BE2C (cell line): ENCODE data around the gene DLG2.
"Not testable (repeated sequence)": the region's sequence is repeated elsewhere in the genome, so short reads cannot be mapped to it uniquely, and the experiment has no call there.

Experiments
- DNase-seq: peaks from one replicate; pipeline ENCODE4 v3.0.0-alpha.2; 2020
- H3K27me3 ChIP-seq: fragments of 250-450 bp; sonication (Bioruptor Pico); 2 replicates; pipeline ENCODE4 v1.5.1; 2020; ENCODE audit warnings: mild to moderate bottlenecking
- H3K36me3 ChIP-seq: fragments of 250-450 bp; sonication (Bioruptor Pico); 2 replicates; pipeline ENCODE4 v1.5.1; 2020; ENCODE audit warnings: mild to moderate bottlenecking
- H3K4me1 ChIP-seq: fragments of 250-450 bp; sonication (Bioruptor Pico); 2 replicates; pipeline ENCODE4 v1.5.1; 2020
- H3K4me3 ChIP-seq: 2 replicates; pipeline ENCODE4 v1.5.1; 2011; ENCODE audit warnings: low read depth, low read length
- H3K9me3 ChIP-seq: fragments of 250-450 bp; sonication (Bioruptor Pico); 2 replicates; pipeline ENCODE4 v1.5.1; 2020
- CTCF ChIP-seq: IDR thresholded peaks from 2 replicates; pipeline ENCODE4 v1.5.1; 2012; ENCODE audit warnings: mild to moderate bottlenecking, low read depth, low read length

DLG2 gene

GRCh38 chr11:84855508-84856245 lies 771.5 kb downstream of the DLG2 start:
- H3K36me3 ChIP-seq = no peaks in the 10 kb centered on the region
- TF ChIP-seq CTCF = no peak
- DNase-seq = no peak
- H3K9me3 ChIP-seq = no peaks in the 10 kb centered on the region
- no peaks in the 10 kb centered on the region for H3K27me3 ChIP-seq
- no peak overlapping the region for H3K4me3 ChIP-seq
- no peaks in the 10 kb centered on the region for H3K4me1 ChIP-seq

DNA sequence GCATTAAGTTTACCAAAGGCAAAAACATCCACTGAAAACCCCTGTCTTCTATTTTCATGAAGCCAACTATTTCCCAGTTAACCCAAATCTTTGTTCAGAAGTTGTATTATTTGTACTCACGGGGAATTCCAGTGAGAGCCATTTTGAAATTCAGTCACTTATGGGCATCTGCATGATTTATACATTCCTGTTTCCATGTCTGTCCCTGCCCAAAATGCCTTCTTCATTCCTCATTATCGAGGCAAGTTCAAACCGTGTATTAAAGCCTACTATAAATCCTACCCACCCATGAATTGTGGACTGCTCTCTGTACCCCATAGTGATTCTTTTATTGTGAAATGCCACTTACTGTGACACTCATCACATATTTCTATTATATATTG lies 772.7 kb downstream of the DLG2 start:
- DNase-seq = no peak
- Histone ChIP-seq H3K9me3 (no peaks in the 10 kb centered on the region), H3K36me3 (no peaks in the 10 kb centered on the region), H3K4me1 (no peaks in the 10 kb centered on the region), H3K27me3 (no peaks in the 10 kb centered on the region), H3K4me3 (no peak overlapping the region)
- no peak for TF ChIP-seq CTCF

- Histone ChIP-seq H3K27me3 (no peaks in the 10 kb centered on the region), H3K4me1 (no peaks in the 10 kb centered on the region), H3K9me3 (no peaks in the 10 kb centered on the region), H3K36me3 (no peaks in the 10 kb centered on the region), H3K4me3 (no peak overlapping the region)
- no peak for TF ChIP-seq CTCF
- no peak for DNase-seq
Measured at GRCh38 chr11:84853841-84854497, 773.2 kb downstream of the DLG2 start.

DNA sequence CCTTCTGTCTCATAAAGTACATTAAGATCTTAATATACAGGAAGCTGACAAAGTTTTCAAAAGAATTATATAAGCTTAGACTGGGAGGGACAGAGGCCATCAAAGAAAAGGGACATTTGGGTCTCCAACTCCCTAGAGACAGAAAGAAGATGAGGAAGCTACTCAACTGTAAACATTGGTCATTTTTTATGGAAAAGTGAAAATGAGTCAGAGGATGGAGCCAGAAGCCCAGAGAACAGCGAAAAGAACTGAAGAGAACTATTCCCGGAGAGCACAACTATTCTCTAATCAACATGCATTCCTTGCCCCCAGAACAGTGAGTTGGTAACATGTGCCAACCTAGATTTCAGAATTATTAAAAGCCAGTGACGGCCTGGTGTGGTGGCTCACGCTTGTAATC lies 779.3 kb downstream of the DLG2 start:
- DNase-seq = no peak
- Histone ChIP-seq H3K4me3 (no peak overlapping the region), H3K4me1 (no peaks in the 10 kb centered on the region), H3K9me3 (no peaks in the 10 kb centered on the region), H3K36me3 (no peaks in the 10 kb centered on the region), H3K27me3 (no peaks in the 10 kb centered on the region)
- TF ChIP-seq CTCF = no peak

GRCh38 chr11:84840201-84840600 lies 786.9 kb downstream of the DLG2 start:
- H3K36me3 ChIP-seq, H3K9me3 ChIP-seq, H3K4me3 ChIP-seq, H3K27me3 ChIP-seq, DNase-seq, H3K4me1 ChIP-seq: not testable (repeated sequence)

DNA sequence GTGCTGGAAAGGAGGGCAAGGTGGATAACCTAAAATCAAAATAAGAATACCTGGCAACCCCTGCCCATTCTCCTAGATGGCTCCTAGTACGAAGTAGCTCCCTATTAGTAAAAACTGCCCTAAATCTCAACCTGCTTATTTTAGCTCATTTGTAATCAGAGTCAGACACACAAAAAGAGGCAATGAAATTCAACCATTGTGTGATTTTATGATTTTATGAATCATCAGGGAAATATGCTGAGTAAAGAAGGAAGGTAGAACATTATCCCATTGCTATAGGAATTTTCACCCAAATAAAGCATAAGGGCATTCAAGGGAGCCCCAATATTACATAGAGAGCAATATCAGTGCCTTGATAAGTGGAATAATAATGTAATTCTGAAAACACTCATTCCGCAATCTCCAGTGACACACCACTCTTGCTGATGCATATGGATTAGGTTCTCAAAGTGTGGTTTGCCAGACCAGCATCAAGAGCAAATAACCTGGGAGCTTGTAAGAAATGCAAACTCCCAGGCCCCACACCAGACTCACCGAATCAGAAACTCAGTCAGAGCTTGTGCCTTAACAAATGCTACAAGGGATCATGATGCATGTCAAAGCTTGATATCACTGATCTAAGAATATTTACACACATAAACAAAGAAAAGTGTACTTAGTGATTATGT lies 789.6 kb downstream of the DLG2 start:
- no peak overlapping the region for H3K4me3 ChIP-seq
- no peak for DNase-seq
- no peaks in the 10 kb centered on the region for H3K36me3 ChIP-seq
- H3K27me3 ChIP-seq = no peaks in the 10 kb centered on the region
- H3K9me3 ChIP-seq = no peaks in the 10 kb centered on the region; the same call in 1 of the 2 replicates
- no peak for TF ChIP-seq CTCF
- no peaks in the 10 kb centered on the region for H3K4me1 ChIP-seq
